Renal cortical epithelial cell (primary cell): ENCODE results near the gene PCDHB9. TPM values are rescaled to one million over a fixed set of nuclear protein-coding genes. Genes with fewer than 3 reads are reported as not detected.
"Not testable (repeated sequence)": the region's sequence is repeated elsewhere in the genome, so short reads cannot be mapped to it uniquely, and the experiment has no call there.

Source experiments
- DNase-seq: peaks from one replicate; pipeline ENCODE4 v3.0.0-alpha.2; 2011; ENCODE audit warnings: low read depth
- total RNA-seq: library from RNA; depleted of rRNA; stranded (reverse); fragments of >200 nt; gene quantifications from 2 replicates; pipeline ENCODE4 v1.2.3, GENCODE V29; 2014

PCDHB9 gene
- 0.17 and 0.60 TPM in 2 replicates for total RNA-seq

DNA sequence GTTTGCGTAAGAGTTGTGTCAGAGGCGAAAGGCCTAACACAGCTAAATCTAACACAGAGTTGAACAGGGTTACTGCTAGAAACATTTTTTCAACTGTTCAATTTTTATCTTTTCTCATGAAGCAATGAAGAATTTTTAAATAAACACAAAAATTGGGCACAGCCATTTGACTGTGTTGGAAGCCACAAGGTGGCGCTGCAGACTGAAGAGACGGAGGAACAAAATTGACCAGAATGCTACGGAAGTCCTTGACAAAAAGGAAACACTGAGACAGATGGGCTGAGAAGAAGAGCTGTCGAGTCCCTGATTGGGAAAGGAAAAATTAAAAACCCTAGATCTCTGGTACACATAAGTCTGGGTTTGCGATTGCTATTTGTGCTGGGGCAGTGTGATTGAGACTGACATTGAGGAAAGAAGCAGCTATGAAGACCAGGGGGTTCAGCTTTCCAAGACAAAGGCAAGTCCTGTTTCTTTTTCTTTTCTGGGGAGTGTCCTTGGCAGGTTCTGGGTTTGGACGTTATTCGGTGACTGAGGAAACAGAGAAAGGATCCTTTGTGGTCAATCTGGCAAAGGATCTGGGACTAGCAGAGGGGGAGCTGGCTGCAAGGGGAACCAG is at the start of gene PCDHB9:
TSS of gene PCDHB9 (plus strand) at position 265 of the 616 bp plus-strand sequence. CDS start at position 423, 158 bp downstream.
- no peak for DNase-seq

DNA sequence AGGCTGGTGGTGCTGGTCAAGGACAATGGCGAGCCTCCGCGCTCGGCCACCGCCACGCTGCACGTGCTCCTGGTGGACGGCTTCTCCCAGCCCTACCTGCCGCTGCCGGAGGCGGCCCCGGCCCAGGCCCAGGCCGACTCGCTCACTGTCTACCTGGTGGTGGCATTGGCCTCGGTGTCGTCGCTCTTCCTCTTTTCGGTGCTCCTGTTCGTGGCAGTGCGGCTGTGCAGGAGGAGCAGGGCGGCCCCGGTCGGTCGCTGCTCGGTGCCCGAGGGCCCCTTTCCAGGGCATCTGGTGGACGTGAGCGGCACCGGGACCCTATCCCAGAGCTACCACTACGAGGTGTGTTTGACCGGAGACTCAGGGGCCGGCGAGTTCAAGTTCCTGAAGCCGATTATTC is 49.6 kb upstream of the PCDHB9 start:
- DNase-seq = not testable (repeated sequence)

DNA sequence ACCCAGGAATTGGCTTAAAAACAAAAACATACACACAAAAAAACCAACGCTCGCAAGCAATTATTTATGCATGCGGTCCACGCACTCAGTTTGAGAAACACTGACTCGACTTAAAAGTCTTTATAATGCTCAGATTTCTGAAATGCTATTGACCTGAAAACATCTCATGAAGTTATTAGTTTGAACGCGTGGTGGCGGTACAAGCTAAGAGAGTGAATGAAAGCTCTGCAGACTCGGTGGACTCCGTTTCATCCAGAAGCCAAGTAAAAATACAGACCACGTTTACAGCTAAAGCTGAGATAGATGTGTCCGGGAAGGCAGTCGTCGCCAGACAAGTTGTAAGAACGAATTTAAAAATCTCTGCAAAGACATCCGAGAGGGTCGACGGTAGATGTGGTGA is 37.1 kb upstream of the PCDHB9 start, which contains the start of gene PCDHB6:
TSS of gene PCDHB6 (plus strand) at position 246 of the 400 bp plus-strand sequence. CDS start 201 bp downstream, outside the sequence.
- DNase-seq = no peak

DNA sequence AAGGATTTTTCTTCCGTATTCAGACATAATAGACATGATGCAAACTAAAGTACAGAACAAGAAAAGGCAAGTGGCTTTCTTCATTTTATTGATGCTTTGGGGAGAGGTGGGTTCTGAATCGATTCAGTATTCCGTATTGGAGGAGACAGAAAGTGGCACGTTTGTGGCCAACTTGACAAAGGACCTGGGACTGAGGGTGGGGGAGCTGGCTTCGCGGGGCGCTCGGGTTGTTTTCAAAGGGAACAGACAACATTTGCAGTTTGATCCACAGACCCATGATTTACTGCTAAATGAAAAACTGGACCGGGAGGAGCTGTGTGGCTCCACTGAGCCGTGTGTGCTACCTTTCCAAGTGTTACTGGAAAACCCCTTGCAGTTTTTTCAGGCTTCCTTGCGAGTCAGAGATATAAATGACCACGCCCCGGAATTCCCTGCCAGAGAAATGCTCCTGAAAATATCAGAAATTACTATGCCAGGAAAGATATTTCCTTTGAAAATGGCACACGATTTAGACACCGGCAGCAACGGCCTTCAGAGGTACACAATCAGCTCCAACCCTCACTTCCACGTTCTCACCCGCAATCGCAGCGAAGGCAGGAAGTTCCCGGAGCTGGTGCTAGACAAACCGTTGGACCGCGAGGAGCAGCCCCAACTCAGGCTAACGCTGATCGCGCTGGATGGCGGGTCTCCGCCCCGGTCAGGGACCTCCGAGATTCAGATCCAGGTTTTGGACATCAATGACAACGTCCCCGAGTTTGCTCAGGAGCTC is 36.6 kb upstream of the PCDHB9 start:
- no peak for DNase-seq

DNA sequence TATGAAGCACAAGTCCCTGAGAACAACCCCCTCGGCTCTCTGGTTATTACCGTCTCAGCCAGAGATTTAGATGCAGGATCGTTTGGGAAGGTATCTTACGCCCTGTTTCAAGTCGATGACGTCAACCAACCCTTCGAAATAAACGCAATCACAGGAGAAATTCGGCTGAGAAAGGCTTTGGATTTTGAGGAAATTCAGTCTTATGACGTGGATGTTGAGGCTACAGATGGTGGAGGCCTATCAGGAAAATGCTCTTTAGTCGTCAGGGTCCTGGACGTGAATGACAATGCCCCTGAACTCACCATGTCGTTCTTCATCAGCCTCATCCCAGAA is 36.0 kb upstream of the PCDHB9 start:
- DNase-seq = no peak

DNA sequence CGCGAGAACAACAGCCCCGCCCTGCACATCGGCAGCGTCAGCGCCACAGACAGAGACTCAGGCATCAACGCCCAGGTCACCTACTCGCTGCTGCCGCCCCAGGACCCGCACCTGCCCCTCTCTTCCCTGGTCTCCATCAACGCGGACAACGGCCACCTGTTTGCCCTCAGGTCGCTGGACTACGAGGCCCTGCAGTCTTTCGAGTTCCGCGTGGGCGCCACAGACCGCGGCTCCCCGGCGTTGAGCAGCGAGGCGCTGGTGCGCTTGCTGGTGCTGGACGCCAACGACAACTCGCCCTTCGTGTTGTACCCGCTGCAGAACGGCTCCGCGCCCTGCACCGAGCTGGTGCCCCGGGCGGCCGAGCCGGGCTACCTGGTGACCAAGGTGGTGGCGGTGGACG is 35.3 kb upstream of the PCDHB9 start:
- DNase-seq = not testable (repeated sequence)

DNA sequence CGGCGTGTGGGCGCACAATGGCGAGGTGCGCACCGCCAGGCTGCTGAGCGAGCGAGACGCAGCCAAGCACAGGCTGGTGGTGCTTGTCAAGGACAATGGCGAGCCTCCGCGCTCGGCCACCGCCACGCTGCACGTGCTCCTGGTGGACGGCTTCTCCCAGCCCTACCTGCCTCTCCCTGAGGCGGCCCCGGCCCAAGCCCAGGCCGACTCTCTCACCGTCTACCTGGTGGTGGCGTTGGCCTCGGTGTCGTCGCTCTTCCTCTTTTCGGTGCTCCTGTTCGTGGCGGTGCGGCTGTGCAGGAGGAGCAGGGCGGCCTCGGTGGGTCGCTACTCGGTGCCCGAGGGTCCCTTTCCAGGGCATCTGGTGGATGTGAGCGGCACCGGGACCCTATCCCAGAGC is 34.9 kb upstream of the PCDHB9 start:
- DNase-seq = not testable (repeated sequence)

DNA sequence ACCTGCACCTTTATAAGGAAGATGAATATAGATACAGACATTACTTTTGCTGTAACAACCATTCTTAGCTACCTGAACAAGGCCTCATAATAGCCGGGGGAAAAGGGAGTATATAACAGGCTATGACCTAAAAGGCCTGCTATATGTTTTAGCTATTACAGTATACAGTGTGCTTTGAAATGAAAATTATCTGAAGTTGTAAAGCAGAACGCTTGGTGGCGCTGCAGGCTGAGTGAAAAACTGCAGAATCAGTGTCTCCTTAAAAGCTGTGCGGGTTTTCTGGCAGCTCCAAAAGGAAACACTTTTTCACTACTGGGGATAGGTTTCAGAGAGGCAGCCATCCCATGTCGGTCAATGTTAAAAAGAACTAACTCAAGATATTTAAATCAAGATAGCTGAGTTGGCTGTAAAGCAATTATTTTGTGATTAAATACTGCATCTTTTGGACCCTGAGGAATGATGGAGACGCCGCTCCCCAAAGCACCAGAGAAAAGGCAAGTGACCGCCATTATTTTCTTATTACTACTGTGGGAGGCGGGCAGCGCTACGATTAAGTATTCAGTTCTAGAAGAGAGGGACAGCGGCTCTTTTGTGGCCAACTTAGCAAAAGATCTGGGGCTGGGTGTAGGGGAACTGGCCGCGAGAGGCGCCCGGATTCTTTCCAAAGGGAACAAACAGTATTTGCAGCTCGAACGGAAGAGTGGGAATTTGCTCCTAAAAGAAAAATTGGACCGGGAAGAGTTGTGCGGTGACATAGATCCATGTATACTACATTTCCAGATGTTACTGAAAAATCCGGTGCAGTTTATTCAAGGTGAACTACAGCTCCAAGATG is 31.2 kb upstream of the PCDHB9 start:
- no peak for DNase-seq

DNA sequence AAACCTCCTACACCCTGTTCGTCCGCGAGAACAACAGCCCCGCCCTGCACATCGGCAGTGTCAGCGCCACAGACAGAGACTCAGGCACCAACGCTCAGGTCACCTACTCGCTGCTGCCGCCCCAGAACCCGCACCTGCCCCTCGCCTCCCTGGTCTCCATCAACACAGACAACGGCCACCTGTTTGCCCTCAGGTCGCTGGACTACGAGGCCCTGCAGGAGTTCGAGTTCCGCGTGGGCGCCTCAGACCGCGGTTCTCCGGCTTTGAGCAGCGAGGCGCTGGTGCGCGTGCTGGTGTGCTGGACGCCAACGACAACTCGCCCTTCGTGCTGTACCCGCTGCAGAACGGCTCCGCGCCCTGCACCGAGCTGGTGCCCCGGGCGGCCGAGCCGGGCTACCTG is 29.6 kb upstream of the PCDHB9 start:
- not testable (repeated sequence) for DNase-seq

DNA sequence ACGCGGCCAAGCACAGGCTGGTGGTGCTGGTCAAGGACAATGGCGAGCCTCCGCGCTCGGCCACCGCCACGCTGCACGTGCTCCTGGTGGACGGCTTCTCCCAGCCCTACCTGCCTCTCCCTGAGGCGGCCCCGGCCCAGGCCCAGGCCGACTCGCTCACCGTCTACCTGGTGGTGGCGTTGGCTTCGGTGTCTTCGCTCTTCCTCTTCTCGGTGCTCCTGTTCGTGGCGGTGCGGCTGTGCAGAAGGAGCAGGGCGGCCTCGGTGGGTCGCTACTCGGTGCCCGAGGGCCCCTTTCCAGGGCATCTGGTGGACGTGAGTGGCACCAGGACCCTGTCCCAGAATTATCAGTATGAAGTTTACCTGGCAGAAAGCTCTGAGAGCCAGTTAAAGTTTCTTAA is 29.1 kb upstream of the PCDHB9 start:
- DNase-seq = not testable (repeated sequence)

DNA sequence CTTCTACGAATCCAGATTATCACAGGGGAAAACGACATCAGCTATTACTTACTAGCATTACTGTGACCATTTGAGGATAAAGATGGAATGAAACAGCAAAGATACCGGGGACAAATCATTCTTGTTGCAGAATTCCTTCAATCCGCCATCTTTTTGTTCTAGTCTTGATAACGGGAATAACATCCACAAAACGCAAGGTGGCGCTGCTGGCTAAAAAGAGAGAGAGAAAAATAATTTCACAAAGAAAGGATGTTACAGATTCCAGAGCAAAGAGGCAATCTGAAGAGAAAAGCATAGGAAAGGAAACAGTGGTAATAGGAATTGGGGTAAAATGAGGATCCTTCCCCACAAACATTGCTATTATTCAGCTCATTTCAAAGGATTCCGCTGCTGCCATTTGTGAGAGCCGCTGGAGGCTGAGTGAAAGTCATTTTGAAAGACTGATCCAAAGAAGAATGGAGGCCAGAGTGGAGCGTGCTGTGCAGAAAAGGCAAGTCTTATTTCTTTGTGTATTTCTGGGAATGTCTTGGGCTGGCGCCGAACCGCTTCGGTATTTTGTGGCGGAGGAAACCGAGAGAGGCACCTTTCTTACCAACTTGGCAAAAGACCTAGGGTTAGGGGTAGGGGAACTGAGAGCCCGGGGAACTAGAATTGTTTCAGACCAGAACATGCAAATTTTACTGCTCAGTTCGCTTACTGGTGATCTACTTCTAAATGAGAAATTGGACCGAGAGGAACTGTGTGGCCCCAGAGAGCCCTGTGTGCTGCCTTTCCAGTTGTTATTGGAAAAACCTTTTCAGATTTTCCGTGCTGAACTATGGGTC is 14.4 kb upstream of the PCDHB9 start, which contains the start of gene PCDHB7:
TSS of gene PCDHB7 (plus strand) at position 264 of the 824 bp plus-strand sequence. CDS start at position 456, 192 bp downstream.
- DNase-seq = no peak

DNA sequence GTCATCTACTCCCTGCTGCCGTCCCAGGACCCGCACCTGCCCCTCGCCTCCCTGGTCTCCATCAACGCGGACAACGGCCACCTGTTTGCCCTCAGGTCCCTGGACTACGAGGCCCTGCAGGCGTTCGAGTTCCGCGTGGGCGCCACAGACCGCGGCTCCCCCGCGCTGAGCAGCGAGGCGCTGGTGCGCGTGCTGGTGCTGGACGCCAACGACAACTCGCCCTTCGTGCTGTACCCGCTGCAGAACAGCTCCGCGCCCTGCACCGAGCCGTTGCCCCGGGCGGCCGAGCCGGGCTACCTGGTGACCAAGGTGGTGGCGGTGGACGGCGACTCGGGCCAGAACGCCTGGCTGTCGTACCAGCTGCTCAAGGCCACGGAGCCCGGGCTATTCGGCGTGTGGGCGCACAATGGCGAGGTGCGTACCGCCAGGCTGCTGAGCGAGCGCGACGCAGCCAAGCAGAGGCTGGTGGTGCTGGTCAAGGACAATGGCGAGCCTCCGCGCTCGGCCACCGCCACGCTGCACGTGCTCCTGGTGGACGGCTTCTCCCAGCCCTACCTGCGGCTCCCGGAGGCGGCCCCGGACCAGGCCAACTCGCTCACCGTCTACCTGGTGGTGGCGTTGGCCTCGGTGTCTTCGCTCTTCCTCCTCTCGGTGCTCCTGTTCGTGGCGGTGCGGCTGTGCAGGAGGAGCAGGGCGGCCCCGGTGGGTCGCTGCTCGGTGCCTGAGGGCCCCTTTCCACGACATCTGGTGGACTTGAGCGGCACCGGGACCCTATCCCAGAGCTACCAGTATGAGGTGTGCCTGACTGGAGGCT is 12.5 kb upstream of the PCDHB9 start:
- DNase-seq = not testable (repeated sequence)

DNA sequence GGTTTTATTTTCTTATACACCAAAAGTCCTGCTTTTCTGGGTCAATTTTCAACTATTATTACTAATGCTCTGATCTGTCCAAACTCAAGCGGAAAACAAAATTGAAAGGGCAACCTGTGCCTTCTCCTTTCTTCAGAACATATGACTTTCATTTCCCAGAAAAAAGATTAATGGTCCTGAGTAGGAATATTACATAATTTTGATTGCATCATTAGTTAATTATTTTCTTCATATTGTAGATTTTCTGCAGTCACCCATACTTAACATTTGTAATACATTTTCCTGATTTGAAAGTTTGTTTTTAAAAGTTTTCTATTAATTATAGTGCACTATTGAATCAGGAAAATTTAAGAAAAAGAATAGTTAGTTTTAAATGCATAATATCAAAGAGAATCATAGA is 11.0 kb upstream of the PCDHB9 start:
- no peak for DNase-seq

DNA sequence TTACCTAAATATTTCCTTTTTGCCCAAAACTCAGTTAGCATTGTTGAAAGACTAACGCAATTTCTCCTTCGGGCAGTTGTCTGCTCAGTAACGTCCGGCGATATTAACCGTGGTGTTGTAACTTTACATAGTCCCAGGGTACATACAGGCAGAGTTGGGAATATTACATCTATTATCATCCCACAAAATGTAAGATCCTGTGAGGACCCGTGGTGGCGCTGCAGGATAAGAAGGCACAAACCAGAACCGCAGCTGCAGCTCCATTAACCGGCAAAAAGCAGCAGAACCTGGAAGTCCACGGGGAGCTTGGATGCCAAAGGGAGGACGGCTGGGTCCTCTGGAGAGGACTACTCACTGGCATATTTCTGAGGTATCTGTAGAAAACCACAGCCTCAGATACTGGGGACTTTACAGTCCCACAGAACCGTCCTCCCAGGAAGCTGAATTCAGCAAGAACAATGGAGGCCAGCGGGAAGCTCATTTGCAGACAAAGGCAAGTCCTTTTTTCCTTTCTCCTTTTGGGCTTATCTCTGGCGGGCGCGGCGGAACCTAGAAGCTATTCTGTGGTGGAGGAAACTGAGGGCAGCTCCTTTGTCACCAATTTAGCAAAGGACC is 9.3 kb upstream of the PCDHB9 start, which contains the start of gene PCDHB8:
TSS of gene PCDHB8 (plus strand) at position 214 of the 615 bp plus-strand sequence. CDS start at position 459, 245 bp downstream.
- DNase-seq = not testable (repeated sequence)

DNA sequence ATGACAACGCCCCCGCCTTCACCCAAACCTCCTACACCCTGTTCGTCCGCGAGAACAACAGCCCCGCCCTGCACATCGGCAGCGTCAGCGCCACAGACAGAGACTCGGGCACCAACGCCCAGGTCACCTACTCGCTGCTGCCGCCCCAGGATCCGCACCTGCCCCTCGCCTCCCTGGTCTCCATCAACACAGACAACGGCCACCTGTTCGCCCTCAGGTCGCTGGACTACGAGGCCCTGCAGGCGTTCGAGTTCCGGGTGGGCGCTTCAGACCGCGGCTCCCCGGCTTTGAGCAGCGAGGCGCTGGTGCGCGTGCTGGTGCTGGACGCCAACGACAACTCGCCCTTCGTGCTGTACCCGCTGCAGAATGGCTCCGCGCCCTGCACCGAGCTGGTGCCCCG is 7.6 kb upstream of the PCDHB9 start:
- not testable (repeated sequence) for DNase-seq

DNA sequence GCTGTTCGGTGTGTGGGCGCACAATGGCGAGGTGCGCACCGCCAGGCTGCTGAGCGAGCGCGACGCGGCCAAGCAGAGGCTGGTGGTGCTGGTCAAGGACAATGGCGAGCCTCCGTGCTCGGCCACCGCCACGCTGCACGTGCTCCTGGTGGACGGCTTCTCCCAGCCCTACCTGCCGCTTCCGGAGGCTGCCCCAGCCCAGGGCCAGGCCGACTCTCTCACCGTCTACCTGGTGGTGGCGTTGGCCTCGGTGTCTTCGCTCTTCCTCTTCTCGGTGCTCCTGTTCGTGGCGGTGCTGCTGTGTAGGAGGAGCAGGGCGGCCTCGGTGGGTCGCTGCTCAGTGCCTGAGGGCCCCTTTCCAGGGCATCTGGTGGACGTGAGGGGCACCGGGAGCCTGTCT is 7.1 kb upstream of the PCDHB9 start:
- DNase-seq = not testable (repeated sequence)

DNA sequence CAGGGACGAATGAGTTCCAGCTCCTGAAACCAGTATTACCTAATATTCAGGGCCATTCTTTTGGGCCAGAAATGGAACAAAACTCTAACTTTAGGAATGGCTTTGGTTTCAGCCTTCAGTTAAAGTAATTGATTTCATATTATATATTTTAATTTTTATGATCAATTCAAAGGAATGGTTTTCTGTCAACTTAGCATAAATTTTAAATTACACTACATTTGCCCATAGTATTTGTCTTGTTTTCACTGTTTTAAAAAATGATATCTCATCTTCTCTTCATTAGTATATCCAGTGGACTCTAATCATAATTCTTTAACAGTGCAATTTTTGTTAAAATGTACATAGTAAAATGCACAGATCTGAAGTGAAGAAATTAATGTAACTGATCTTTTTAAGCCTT is 6.6 kb upstream of the PCDHB9 start:
- no peak for DNase-seq

DNA sequence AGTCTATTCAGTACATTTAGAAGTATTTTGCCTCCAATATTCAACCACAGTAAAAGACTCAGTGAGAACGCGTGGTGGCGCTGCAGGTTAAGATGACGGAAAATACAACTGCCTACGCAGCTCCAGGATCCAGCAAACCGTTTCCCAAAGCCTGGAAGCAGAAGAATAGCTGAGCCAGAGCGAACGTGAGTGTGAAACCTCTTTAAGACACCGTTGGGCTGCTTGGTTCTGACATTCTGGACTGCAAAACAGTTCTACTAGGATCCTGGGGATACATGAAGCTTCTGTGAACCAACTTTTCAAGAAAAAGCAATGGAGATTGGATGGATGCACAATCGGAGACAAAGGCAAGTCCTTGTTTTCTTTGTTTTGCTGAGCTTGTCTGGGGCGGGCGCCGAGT is 4.7 kb upstream of the PCDHB9 start, which contains the start of gene PCDHB16:
TSS of gene PCDHB16 (plus strand) at position 140 of the 400 bp plus-strand sequence. CDS start at position 313, 173 bp downstream.
- no peak for DNase-seq

DNA sequence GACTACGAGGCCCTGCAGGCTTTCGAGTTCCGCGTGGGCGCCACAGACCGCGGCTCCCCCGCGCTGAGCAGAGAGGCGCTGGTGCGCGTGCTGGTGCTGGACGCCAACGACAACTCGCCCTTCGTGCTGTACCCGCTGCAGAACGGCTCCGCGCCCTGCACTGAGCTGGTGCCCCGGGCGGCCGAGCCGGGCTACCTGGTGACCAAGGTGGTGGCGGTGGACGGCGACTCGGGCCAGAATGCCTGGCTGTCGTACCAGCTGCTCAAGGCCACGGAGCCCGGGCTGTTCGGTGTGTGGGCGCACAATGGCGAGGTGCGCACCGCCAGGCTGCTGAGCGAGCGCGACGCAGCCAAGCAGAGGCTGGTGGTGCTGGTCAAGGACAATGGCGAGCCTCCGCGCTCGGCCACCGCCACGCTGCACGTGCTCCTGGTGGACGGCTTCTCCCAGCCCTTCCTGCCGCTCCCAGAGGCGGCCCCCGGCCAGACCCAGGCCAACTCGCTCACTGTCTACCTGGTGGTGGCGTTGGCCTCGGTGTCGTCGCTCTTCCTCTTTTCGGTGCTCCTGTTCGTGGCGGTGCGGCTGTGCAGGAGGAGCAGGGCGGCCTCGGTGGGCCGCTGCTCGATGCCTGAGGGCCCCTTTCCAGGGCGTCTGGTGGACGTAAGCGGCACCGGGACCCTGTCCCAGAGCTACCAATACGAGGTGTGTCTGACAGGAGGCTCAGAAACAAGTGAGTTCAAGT is 2.7 kb upstream of the PCDHB9 start:
- DNase-seq = not testable (repeated sequence)
